Ishikawa (cell line): Measurements from ENCODE around the gene NOXA1.

ENCODE experiments used
- CEBPB ChIP-seq: IDR thresholded peaks from 2 replicates; pipeline ENCODE4 v1.6.1; 2012
- CREB1 ChIP-seq: IDR thresholded peaks from 2 replicates; pipeline ENCODE4 v1.6.1; 2012; ENCODE audit warnings: low read depth
- EGR1 ChIP-seq: IDR thresholded peaks from 2 replicates; pipeline ENCODE4 v1.6.1; 2012
- EP300 ChIP-seq: IDR thresholded peaks from 2 replicates; pipeline ENCODE4 v1.6.1; 2012; ENCODE audit warnings: borderline replicate concordance
- FOXM1 ChIP-seq: IDR thresholded peaks from 2 replicates; pipeline ENCODE4 v1.6.1; 2012; ENCODE audit warnings: low read depth, borderline replicate concordance
- NFIC ChIP-seq: IDR thresholded peaks from 2 replicates; pipeline ENCODE4 v1.6.1; 2012
- RAD21 ChIP-seq: IDR thresholded peaks from 2 replicates; pipeline ENCODE4 v1.6.1; 2012; ENCODE audit warnings: low read depth
- TAF1 ChIP-seq: IDR thresholded peaks from 2 replicates; pipeline ENCODE4 v1.6.1; 2012; ENCODE audit warnings: low read depth, mild to moderate bottlenecking
- TCF12 ChIP-seq: IDR thresholded peaks from 2 replicates; pipeline ENCODE4 v1.6.1; 2012; ENCODE audit warnings: low read depth
- TEAD4 ChIP-seq: IDR thresholded peaks from 2 replicates; pipeline ENCODE4 v1.6.1; 2012
- YY1 ChIP-seq: IDR thresholded peaks from 2 replicates; pipeline ENCODE4 v1.6.1; 2012; ENCODE audit warnings: low read depth
- ZBTB7A ChIP-seq: IDR thresholded peaks from 2 replicates; pipeline ENCODE4 v1.6.1; 2012; ENCODE audit warnings: low read depth
- TF ChIP-seq, protein P1 (sequence below): IDR thresholded peaks from 2 replicates; pipeline ENCODE4 v1.6.1; 2012
- TF ChIP-seq, protein P2 (sequence below): IDR thresholded peaks from 2 replicates; pipeline ENCODE4 v1.6.1; 2012; ENCODE audit warnings: low read depth, mild to moderate bottlenecking
- TF ChIP-seq, protein P3 (sequence below): IDR thresholded peaks from 2 replicates; pipeline ENCODE4 v1.6.1; 2012

Gene NOXA1

DNA sequence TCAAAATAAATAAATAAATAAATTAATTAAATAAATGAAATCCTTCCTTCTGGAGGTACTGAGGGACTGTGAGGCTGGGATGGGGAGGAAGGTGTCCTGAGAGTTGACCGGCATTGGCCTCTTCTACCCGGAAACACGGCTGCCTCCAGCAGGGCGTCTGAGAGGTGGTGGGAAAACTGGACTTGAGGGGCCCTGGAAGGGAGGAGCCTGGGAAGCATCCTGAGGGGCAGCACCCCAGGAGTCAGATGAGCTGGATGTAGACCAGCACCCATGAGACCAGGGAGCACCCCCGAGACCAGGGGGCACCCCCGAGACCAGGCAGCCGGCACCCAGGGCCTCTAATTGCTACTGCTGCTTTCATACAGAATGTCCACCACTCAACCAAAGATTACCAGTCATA is 44.7 kb downstream of the NOXA1 start:
- TF ChIP-seq FOXM1 (no peak), NFIC (no peak), ZBTB7A (no peak), EGR1 (no peak), TEAD4 (no peak), EP300 (no peak), RAD21 (no peak), YY1 (no peak)
- TF ChIP-seq, protein P1, sequence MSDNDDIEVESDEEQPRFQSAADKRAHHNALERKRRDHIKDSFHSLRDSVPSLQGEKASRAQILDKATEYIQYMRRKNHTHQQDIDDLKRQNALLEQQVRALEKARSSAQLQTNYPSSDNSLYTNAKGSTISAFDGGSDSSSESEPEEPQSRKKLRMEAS = no peak

DNA sequence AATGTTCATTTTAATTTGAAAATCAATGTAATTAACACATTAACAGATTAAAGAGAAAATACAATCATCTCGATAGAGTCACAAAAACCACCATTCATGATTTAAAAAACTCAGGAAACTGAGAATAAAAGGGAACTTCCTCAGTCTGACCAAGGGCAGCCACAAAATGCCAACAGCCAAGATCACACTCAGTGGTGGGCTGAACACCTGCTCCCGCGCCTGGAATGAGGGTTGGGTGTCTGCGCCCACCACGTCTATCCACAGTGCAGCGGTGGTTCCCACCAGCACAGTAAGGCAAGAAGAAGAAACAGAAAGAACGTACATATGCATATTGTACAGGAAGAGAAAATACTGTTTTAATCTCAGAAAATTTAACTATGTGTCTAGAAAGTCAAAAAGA is 47.6 kb downstream of the NOXA1 start:
- TF ChIP-seq CEBPB = no peak
- TF ChIP-seq, protein P2, sequence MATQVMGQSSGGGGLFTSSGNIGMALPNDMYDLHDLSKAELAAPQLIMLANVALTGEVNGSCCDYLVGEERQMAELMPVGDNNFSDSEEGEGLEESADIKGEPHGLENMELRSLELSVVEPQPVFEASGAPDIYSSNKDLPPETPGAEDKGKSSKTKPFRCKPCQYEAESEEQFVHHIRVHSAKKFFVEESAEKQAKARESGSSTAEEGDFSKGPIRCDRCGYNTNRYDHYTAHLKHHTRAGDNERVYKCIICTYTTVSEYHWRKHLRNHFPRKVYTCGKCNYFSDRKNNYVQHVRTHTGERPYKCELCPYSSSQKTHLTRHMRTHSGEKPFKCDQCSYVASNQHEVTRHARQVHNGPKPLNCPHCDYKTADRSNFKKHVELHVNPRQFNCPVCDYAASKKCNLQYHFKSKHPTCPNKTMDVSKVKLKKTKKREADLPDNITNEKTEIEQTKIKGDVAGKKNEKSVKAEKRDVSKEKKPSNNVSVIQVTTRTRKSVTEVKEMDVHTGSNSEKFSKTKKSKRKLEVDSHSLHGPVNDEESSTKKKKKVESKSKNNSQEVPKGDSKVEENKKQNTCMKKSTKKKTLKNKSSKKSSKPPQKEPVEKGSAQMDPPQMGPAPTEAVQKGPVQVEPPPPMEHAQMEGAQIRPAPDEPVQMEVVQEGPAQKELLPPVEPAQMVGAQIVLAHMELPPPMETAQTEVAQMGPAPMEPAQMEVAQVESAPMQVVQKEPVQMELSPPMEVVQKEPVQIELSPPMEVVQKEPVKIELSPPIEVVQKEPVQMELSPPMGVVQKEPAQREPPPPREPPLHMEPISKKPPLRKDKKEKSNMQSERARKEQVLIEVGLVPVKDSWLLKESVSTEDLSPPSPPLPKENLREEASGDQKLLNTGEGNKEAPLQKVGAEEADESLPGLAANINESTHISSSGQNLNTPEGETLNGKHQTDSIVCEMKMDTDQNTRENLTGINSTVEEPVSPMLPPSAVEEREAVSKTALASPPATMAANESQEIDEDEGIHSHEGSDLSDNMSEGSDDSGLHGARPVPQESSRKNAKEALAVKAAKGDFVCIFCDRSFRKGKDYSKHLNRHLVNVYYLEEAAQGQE = no peak
- TF ChIP-seq EP300 = no peak
- no peak for TF ChIP-seq RAD21
- TF ChIP-seq YY1 = no peak
- TF ChIP-seq TCF12 = no peak
- TF ChIP-seq CREB1 = no peak
- TF ChIP-seq, protein P3, sequence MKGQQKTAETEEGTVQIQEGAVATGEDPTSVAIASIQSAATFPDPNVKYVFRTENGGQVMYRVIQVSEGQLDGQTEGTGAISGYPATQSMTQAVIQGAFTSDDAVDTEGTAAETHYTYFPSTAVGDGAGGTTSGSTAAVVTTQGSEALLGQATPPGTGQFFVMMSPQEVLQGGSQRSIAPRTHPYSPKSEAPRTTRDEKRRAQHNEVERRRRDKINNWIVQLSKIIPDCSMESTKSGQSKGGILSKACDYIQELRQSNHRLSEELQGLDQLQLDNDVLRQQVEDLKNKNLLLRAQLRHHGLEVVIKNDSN = no peak
- TF ChIP-seq, protein P1 = no peak
- TF ChIP-seq TAF1 = no peak
- TF ChIP-seq NFIC = no peak
- no peak for TF ChIP-seq TEAD4
- no peak for TF ChIP-seq FOXM1
- TF ChIP-seq EGR1 = no peak
- TF ChIP-seq ZBTB7A = no peak

DNA sequence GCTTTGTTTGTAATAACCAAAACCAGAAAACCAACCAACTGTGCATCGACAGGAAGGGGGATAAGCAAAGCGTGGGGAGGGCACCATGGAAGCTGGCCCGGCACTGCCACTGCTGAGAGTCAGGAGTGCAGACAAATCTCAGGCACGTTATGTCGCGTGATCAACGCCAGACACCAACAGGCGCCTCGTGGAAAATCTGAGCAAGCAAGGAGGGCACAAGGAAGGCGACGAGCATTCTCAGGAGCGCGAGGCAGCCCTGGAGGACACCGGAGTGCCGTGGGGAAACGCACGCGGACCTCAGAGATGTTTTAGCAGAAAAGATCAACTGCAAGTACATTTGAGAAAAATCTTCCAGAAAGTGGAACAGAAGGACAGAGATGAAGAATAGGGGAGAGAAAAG is 51.1 kb downstream of the NOXA1 start:
- TF ChIP-seq RAD21 (no peak), TAF1 (no peak), ZBTB7A (no peak), CREB1 (no peak), CEBPB (no peak), TCF12 (no peak)
- TF ChIP-seq, protein P1 = no peak

DNA sequence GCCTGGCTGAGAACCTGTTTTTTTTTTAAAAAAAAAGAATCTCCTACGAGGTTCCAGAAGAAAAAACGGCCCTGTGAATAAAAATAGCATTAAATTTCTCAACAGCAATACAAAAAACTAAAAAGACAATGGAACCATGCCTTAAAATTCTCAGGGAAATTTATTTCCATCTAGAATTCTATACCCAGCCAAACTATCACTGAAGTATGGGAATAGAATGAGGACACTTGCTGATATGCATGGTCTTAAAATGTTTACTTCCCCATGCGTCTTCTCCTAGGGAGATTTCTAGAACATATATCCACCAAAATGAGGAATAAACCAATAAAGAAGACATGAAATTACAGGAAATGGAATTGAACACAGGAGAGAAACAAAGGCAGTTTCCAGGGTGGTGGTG is 52.5 kb downstream of the NOXA1 start:
- no peak for TF ChIP-seq TCF12
- no peak for TF ChIP-seq TAF1
- TF ChIP-seq TEAD4 = no peak
- no peak for TF ChIP-seq FOXM1
- no peak for TF ChIP-seq RAD21
- no peak for TF ChIP-seq ZBTB7A
- TF ChIP-seq EGR1 = no peak
- TF ChIP-seq, protein P2 = no peak
- no peak for TF ChIP-seq CEBPB

DNA sequence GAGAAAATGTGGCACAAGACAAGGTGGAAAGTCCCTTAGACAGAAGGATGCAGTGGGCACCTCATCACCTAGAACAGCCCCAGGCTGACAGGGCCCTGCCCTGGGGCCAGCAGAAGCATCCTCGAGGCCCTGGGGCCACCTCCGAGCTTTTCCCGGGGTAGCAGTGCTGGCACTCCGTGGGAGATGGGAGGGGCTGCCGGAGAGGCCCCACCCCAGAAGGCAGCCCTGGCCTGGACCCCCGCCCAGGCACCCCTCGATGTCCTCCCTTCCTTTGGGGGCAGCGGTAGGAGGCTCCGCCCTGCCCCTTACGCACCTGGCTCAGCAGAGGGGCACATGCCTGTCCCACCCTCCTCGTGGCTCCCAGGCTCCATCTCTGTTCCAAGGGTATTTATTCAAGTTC is 53.7 kb downstream of the NOXA1 start:
- TF ChIP-seq NFIC (no peak), FOXM1 (no peak), EP300 (no peak), CEBPB (no peak), RAD21 (no peak)
- TF ChIP-seq, protein P1 = no peak

DNA sequence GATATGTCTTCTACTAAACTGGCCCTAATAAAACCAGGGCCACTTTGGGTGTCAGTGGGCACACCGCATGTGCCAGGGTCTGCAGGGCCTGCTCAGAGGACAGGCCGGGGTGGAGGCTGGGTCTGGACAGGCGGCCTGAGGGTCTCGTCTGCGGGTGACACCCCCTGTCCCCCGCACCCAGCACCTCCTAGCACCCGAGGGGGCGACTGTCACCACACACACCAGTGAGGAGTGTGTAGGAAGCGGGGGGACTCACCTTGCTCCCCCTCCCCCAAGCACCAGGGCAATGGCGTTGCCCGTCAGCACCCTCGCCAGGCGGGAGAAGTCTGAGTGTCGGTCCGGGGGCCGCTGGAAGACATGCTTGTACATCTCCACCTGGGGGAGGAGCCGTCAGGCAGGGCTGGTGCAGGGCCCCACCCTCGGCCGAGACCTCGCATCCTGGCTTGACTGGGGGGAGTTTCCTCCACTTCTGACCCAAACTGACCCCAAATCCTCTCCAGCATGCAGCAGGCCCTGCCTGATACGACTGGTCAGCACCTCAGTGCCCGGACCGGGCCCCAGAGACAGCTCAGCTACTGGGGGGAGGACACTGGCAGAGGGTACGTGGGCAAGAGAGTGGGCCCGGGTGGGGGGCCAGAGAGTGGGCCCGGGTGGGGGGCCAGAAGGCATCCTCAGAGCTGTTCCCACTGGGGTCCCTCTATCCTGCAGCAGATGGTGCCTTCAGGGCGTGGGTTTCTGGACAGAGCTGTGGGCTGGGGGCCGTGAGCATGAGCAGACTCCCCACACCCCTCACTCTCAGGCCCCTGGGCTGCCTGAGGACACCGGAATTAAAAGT is 54.8 kb downstream of the NOXA1 start:
- TF ChIP-seq FOXM1 = no peak
- TF ChIP-seq RAD21 = no peak
- no peak for TF ChIP-seq NFIC
- no peak for TF ChIP-seq CREB1
- no peak for TF ChIP-seq EGR1
- TF ChIP-seq, protein P3 = no peak
- TF ChIP-seq TEAD4 = no peak
- no peak for TF ChIP-seq EP300
- TF ChIP-seq ZBTB7A = no peak
- TF ChIP-seq TAF1 = no peak
- TF ChIP-seq, protein P2 = no peak
- no peak for TF ChIP-seq YY1
- TF ChIP-seq TCF12 = no peak
- TF ChIP-seq, protein P1 = no peak
- no peak for TF ChIP-seq CEBPB
